Measurements from ENCODE around the gene SOX15. TPM values are rescaled to one million over a fixed set of nuclear protein-coding genes. Genes with fewer than 3 reads are reported as not detected.
A peak's percentile ranks its signal among the peaks of the same experiment; 100 is the strongest.

The SOX15 gene
- total RNA-seq, 2 donors from 2014 or later = not detected

DNA sequence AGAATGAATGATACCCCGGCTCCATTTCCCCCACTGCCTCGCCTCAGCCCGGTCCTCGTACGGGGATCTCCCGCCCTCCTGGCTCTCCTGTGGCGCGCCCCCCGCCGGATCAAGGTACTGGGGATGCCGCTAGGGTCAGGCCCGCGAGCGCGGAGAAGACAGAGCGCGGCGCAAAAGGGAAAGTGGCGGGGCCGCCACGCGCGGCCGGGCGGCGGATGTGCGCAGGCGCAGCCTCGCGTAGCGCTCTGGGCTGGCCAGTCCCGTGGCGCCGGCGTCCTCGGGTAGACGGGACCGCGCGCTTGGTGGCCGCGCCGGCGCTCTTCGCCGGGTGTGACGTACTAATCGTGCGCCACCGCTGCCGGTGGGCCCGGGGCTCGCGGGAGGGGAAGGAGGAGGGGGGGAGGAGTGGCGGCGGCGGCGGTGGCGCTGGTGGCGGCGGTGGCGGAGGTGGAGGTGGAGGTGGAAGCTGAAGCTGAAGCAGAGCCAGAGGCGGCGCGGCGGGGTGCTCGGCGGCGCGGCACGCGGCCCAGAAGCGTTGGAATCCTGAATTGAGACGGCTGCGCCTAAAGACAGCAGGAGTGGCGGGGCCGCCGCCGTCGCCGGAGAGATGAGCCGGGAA, 28.2 kb downstream of the SOX15 start, which contains the start of gene SENP3:
TSS of gene SENP3 (plus strand) at position 331 of the 619 bp plus-strand sequence. CDS start 1,158 bp downstream, outside the sequence.
- H3K4me3 ChIP-seq = peak within 1 kb of the TSS; percentile 68 to 88
- DNase-seq = peak; percentile 89 to 93 (median 92)
- peak within 1 kb of the TSS; percentile 92 to 99 (median 98) for H3K27ac ChIP-seq
- H3K4me1 ChIP-seq = peaks cover 61% of the 10 kb centered on the region
- no peaks in the 10 kb centered on the region for H3K27me3 ChIP-seq
- peaks cover 0 to 7% of the 10 kb centered on the region in 2 donors for H3K36me3 ChIP-seq (replicated peaks in 1 of 2; ENCODE audit: insufficient read depth in 1 of 2, low read depth in 2 of 2)
- TF ChIP-seq, protein P1, sequence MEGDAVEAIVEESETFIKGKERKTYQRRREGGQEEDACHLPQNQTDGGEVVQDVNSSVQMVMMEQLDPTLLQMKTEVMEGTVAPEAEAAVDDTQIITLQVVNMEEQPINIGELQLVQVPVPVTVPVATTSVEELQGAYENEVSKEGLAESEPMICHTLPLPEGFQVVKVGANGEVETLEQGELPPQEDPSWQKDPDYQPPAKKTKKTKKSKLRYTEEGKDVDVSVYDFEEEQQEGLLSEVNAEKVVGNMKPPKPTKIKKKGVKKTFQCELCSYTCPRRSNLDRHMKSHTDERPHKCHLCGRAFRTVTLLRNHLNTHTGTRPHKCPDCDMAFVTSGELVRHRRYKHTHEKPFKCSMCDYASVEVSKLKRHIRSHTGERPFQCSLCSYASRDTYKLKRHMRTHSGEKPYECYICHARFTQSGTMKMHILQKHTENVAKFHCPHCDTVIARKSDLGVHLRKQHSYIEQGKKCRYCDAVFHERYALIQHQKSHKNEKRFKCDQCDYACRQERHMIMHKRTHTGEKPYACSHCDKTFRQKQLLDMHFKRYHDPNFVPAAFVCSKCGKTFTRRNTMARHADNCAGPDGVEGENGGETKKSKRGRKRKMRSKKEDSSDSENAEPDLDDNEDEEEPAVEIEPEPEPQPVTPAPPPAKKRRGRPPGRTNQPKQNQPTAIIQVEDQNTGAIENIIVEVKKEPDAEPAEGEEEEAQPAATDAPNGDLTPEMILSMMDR (IDR thresholded peaks at IDR 0.05) = peak in 1 of 7 experiments; percentile 25
- TF ChIP-seq POLR2A (IDR thresholded peaks at IDR 0.05) = peak in 2 of 3 donors; percentile 48 to 62
- intact Hi-C loops (cut with DNase I) = loop anchor here (5.0 kb wide), 1 partner anchor 49 kb away; no protein-coding TSS in a partner anchor
- H3K9me3 ChIP-seq = no peaks in the 10 kb centered on the region
- WGBS, 2 donors = 0 to 1% methylated on average over 2 to 70 of the region's 82 CpGs
- peak; percentile 75 for ATAC-seq

DNA sequence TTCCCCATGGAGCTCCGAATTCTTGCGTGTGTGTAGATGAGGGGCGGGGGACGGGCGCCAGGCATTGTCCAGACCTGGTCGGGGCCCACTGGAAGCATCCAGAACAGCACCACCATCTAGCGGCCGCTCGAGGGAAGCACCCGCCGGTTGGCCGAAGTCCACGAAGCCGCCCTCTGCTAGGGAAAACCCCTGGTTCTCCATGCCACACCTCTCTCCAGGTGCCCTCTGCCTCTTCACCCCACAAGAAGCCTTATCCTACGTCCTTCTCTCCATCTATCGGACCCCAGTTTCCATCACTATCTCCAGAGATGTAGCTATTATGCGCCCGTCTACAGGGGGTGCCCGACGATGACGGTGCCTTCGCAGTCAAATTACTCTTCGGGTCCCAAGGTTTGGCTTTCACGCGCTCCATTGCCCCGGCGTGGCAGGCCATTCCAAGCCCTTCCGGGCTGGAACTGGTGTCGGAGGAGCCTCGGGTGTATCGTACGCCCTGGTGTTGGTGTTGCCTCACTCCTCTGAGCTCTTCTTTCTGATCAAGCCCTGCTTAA, 28.8 kb downstream of the SOX15 start:
- Histone ChIP-seq H3K36me3 (replicated peaks in 1 of 2; ENCODE audit: insufficient read depth in 1 of 2, low read depth in 2 of 2) (peaks cover 0 to 7% of the 10 kb centered on the region in 2 donors), H3K9me3 (no peaks in the 10 kb centered on the region), H3K27ac (peak overlapping the region; percentile 92 to 99 (median 98)), H3K27me3 (no peaks in the 10 kb centered on the region), H3K4me1 (peaks cover 61% of the 10 kb centered on the region), H3K4me3 (peak overlapping the region; percentile 68 to 88)
- intact Hi-C loops (cut with DNase I) = loop anchor here (5.0 kb wide), 1 partner anchor 49 kb away; no protein-coding TSS in a partner anchor
- TF ChIP-seq POLR2A (IDR thresholded peaks at IDR 0.05) = no peak
- TF ChIP-seq, protein P1 (IDR thresholded peaks at IDR 0.05) = peak; percentile 70 to 97 (median 95)
- ATAC-seq (peak; percentile 83), DNase-seq (peak; percentile 95 to 97 (median 96))
- WGBS, 2 donors = 0 to 1% methylated on average over 31 to 32 of the region's 32 CpGs

- Histone ChIP-seq H3K27me3 (no peaks in the 10 kb centered on the region), H3K9me3 (no peaks in the 10 kb centered on the region), H3K36me3 (replicated peaks in 1 of 2; ENCODE audit: insufficient read depth in 1 of 2, low read depth in 2 of 2) (peaks cover 0 to 4% of the 10 kb centered on the region in 2 donors), H3K4me1 (peaks cover 61% of the 10 kb centered on the region), H3K4me3 (no peak overlapping the region), H3K27ac (peak overlapping the region; percentile 92 to 99 (median 98))
- peak in 2 of 3 donors; percentile 44 to 46 for TF ChIP-seq POLR2A (IDR thresholded peaks at IDR 0.05)
- TF ChIP-seq, protein P1 (IDR thresholded peaks at IDR 0.05) = peak; percentile 56 to 82 (median 71)
- intact Hi-C loops (cut with DNase I) = loop anchor here (5.0 kb wide), 1 partner anchor 48 kb away; no protein-coding TSS in a partner anchor
- DNase-seq = peak; percentile 79 to 84 (median 82)
- 17 to 29% methylated on average over 22 of the region's 22 CpGs for WGBS, 2 donors
- ATAC-seq = peak; percentile 43
Measured at GRCh38 chr17:7560172-7561027, 29.5 kb downstream of the SOX15 start.

DNA sequence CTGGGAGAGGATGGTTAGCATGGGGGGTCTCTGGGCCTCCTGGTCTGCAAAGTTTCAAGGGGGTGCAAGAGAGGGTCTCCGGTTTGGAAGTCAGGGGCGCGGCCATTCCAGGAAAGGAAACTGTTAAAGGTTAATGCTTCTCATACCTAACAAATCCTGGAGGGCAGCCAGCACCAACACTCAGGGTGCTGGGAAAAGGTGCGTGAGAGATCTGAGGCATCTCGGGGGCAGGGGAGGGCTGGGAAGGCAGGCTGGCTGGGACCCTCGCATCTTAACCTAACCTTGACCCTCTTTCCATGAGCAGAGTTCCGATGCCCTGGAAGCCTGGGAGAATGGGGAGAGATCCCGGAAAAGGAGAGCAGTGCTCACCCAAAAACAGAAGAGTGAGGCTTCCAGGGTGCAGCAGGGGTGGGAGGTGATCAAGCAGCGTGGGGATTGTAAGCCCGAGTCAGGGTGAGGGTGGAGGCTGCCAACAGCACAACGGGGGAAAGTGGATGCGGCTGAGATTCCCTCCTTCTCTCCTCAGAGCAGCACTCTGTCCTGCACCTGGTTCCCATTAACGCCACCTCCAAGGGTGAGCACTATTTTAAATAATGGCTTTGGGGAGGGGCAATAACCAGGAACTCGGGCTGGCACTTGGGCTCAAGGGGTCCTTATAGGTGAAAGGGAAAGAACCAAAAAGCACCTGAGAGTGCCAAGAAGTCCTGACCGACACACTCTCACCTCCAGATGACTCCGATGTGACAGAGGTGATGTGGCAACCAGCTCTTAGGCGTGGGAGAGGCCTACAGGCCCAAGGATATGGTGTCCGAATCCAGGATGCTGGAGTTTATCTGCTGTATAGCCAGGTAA, 30.3 kb downstream of the SOX15 start:
- Histone ChIP-seq H3K4me1 (peaks cover 61% of the 10 kb centered on the region), H3K27me3 (no peaks in the 10 kb centered on the region), H3K36me3 (replicated peaks in 1 of 2; ENCODE audit: insufficient read depth in 1 of 2, low read depth in 2 of 2) (no peaks in the 10 kb centered on the region), H3K4me3 (peak overlapping the region; percentile 5 to 39), H3K9me3 (no peaks in the 10 kb centered on the region), H3K27ac (peak overlapping the region; percentile 92 to 99 (median 98))
- no peak for ATAC-seq
- WGBS, 2 donors = 7 to 20% methylated on average over 18 of the region's 18 CpGs
- intact Hi-C loops (cut with DNase I) = loop anchor here (5.0 kb wide), 1 partner anchor 47 kb away; no protein-coding TSS in a partner anchor
- DNase-seq = peak; percentile 59 to 75 (median 72)
- TF ChIP-seq POLR2A (IDR thresholded peaks at IDR 0.05) = no peak
- TF ChIP-seq, protein P1 (IDR thresholded peaks at IDR 0.05) = no peak

Measured in body of pancreas (tissue), 4 donors.